Measurements from ENCODE around the gene ABLIM1. TPM values are rescaled to one million over a fixed set of nuclear protein-coding genes. Genes with fewer than 3 reads are reported as not detected.
A peak's percentile ranks its signal among the peaks of the same experiment; 100 is the strongest.

Gene ABLIM1
- total RNA-seq, 1 experiment from 2014 or later, result 79.3 TPM

GRCh38 chr10:114489521-114490310 is 168.4 kb downstream of the ABLIM1 start:
- Histone ChIP-seq H3K36me3 (ENCODE audit: control insufficient read depth, insufficient read depth, low read length) (no peaks in the 10 kb centered on the region), H3K27me3 (replicated peaks; ENCODE audit: control insufficient read depth, insufficient read depth, low read length) (no peaks in the 10 kb centered on the region), H3K4me1 (no peaks in the 10 kb centered on the region), H3K4me3 (ENCODE audit: low read depth, low read length) (no peak overlapping the region), H3K9me3 (no peaks in the 10 kb centered on the region)
- intact Hi-C loops (cut with micrococcal nuclease; ENCODE audit: unreplicated experiment), result no loop called here
- no peak overlapping the region for H3K27ac Mint-ChIP-seq (ENCODE audit: unreplicated experiment)
- peak; percentile 43 to 75 for DNase-seq
- no peak overlapping the region for H3K4me3 Mint-ChIP-seq (ENCODE audit: unreplicated experiment)
- peaks cover 19% of the 10 kb centered on the region for H3K36me3 Mint-ChIP-seq (ENCODE audit: insufficient read depth, unreplicated experiment)
- ChIA-PET CTCF (no interaction called here), POLR2A (no interaction called here)
- BruUV-seq (replicated peaks), result no TSS peak
- H3K27me3 Mint-ChIP-seq (ENCODE audit: insufficient read depth, unreplicated experiment), result no peaks in the 10 kb centered on the region
- H3K4me1 Mint-ChIP-seq (ENCODE audit: low read depth, unreplicated experiment), result no peaks in the 10 kb centered on the region
- no peaks in the 10 kb centered on the region for H3K9me3 Mint-ChIP-seq (ENCODE audit: unreplicated experiment)
- TF ChIP-seq, protein P1, sequence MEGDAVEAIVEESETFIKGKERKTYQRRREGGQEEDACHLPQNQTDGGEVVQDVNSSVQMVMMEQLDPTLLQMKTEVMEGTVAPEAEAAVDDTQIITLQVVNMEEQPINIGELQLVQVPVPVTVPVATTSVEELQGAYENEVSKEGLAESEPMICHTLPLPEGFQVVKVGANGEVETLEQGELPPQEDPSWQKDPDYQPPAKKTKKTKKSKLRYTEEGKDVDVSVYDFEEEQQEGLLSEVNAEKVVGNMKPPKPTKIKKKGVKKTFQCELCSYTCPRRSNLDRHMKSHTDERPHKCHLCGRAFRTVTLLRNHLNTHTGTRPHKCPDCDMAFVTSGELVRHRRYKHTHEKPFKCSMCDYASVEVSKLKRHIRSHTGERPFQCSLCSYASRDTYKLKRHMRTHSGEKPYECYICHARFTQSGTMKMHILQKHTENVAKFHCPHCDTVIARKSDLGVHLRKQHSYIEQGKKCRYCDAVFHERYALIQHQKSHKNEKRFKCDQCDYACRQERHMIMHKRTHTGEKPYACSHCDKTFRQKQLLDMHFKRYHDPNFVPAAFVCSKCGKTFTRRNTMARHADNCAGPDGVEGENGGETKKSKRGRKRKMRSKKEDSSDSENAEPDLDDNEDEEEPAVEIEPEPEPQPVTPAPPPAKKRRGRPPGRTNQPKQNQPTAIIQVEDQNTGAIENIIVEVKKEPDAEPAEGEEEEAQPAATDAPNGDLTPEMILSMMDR (IDR thresholded peaks at IDR 0.05; ENCODE audit: insufficient read depth in 1 of 2, low read depth in 1 of 2, low read length in 1 of 2, severe bottlenecking in 1 of 2, unreplicated experiment in 1 of 2), result no peak

- CTCF ChIA-PET, result interaction anchor here (2.9 kb wide), 1 partner anchor 17 kb away, joined by 9 read pairs; no protein-coding TSS in a partner anchor
- POLR2A ChIA-PET, result no interaction called here
Observed at GRCh38 chr10:114487815-114488536, 170.1 kb downstream of the ABLIM1 start.

More at GRCh38 chr10:114487815-114488536, 170.1 kb downstream of the ABLIM1 start:
- BruUV-seq (replicated peaks), result no TSS peak
- no peaks in the 10 kb centered on the region for H3K27me3 ChIP-seq (replicated peaks; ENCODE audit: control insufficient read depth, insufficient read depth, low read length)
- Mint-ChIP-seq H3K4me3 (ENCODE audit: unreplicated experiment) (no peak overlapping the region), H3K27ac (ENCODE audit: unreplicated experiment) (no peak overlapping the region), H3K4me1 (ENCODE audit: low read depth, unreplicated experiment) (no peaks in the 10 kb centered on the region), H3K27me3 (ENCODE audit: insufficient read depth, unreplicated experiment) (no peaks in the 10 kb centered on the region), H3K36me3 (ENCODE audit: insufficient read depth, unreplicated experiment) (peaks cover 25% of the 10 kb centered on the region), H3K9me3 (ENCODE audit: unreplicated experiment) (no peaks in the 10 kb centered on the region)
- H3K36me3 ChIP-seq (ENCODE audit: control insufficient read depth, insufficient read depth, low read length), result no peaks in the 10 kb centered on the region; the same call in 1 of the 2 replicates
- intact Hi-C loops (cut with micrococcal nuclease; ENCODE audit: unreplicated experiment), result no loop called here
- DNase-seq, result no peak
- no peaks in the 10 kb centered on the region for H3K4me1 ChIP-seq
- H3K9me3 ChIP-seq, result no peaks in the 10 kb centered on the region
- TF ChIP-seq, protein P1 (IDR thresholded peaks at IDR 0.05; ENCODE audit: insufficient read depth in 1 of 2, low read depth in 1 of 2, low read length in 1 of 2, severe bottlenecking in 1 of 2, unreplicated experiment in 1 of 2), result no peak
- H3K4me3 ChIP-seq (ENCODE audit: low read depth, low read length), result no peak overlapping the region
